Smooth muscle cell (in vitro differentiated cells): ENCODE measurements around the gene NAP1L1. TPM values are rescaled to one million over a fixed set of nuclear protein-coding genes. Genes with fewer than 3 reads are reported as not detected.

ENCODE experiments used
- DNase-seq: peaks from one replicate; lab custom pipeline; 2025; ENCODE audit not compliant: unreplicated experiment; lab: John Stamatoyannopoulos, UW
- H2AFZ ChIP-seq: fragments of 200-600 bp; sonication (generic); 2 replicates; pipeline ENCODE4 v1.6.0; 2016; ENCODE audit warnings: antibody characterized with exemption, low read depth, mild to moderate bottlenecking
- H3F3A ChIP-seq: fragments of 200-600 bp; sonication (generic); 2 replicates; pipeline ENCODE4 v1.6.0; 2017; ENCODE audit warnings: antibody characterized with exemption, low read depth
- H3K27ac ChIP-seq: fragments of 200-600 bp; sonication (generic); 2 replicates; pipeline ENCODE4 v1.5.1; 2016; ENCODE audit warnings: low read depth, mild to moderate bottlenecking
- H3K27me3 ChIP-seq: fragments of 200-600 bp; sonication (generic); 2 replicates; pipeline ENCODE4 v1.6.1; 2016; ENCODE audit warnings: low read depth, mild to moderate bottlenecking
- H3K36me3 ChIP-seq: fragments of 200-600 bp; sonication (generic); 2 replicates; pipeline ENCODE4 v1.5.1; 2016; ENCODE audit warnings: low read depth
- H3K4me1 ChIP-seq: fragments of 200-600 bp; sonication (generic); 2 replicates; pipeline ENCODE4 v1.5.1; 2016; ENCODE audit warnings: low read depth
- H3K4me2 ChIP-seq: fragments of 200-600 bp; sonication (generic); 2 replicates; pipeline ENCODE4 v1.6.0; 2016; ENCODE audit warnings: mild to moderate bottlenecking
- H3K4me3 ChIP-seq: fragments of 200-600 bp; sonication (generic); 2 replicates; pipeline ENCODE4 v1.5.1; 2016; ENCODE audit warnings: mild to moderate bottlenecking
- H3K79me2 ChIP-seq: fragments of 200-600 bp; sonication (generic); 2 replicates; pipeline ENCODE4 v1.6.0; 2016; ENCODE audit warnings: low read depth, mild to moderate bottlenecking
- H3K9ac ChIP-seq: fragments of 200-600 bp; sonication (generic); 2 replicates; pipeline ENCODE4 v1.6.0; 2016; ENCODE audit warnings: low read depth
- H3K9me3 ChIP-seq: fragments of 200-600 bp; sonication (generic); replicated peaks from 2 replicates; pipeline ENCODE4 v1.5.1; 2016; ENCODE audit warnings: low read depth
- H4K20me1 ChIP-seq: fragments of 200-600 bp; sonication (generic); 2 replicates; pipeline ENCODE4 v1.6.0; 2016; ENCODE audit warnings: low read depth
- CTCF ChIP-seq: fragments of 200-600 bp; sonication (generic); IDR thresholded peaks from 2 replicates; pipeline ENCODE4 v1.5.1; 2017; ENCODE audit warnings: borderline replicate concordance, mild to moderate bottlenecking, antibody characterized with exemption; ENCODE audit not compliant: insufficient read depth, poor library complexity, severe bottlenecking
- WGBS: methylation state at CpG from one replicate; pipeline ENCODE4 v1.1.7; 2016; ENCODE audit warnings: low lambda C conversion rate; 5-methylcytosine and 5-hydroxymethylcytosine counted together
- polyA plus RNA-seq: library from polyadenylated mRNA; unstranded; fragments of >200 nt; fragmentation: Nextera tagmentation; extraction: Ambion mirVana; gene quantifications from 2 replicates; pipeline ENCODE4 v1.2.1, GENCODE V29; 2016
- total RNA-seq: library from RNA; depleted of rRNA; stranded (reverse); fragments of >200 nt; gene quantifications from 2 replicates; pipeline ENCODE4 v1.2.3, GENCODE V29; 2014

Gene NAP1L1
- total and polyA plus RNA-seq, 2 experiments from 2014 or later, result 110 to 221 TPM

GRCh38 chr12:76020731-76021672 lies 63.5 kb downstream of the NAP1L1 start:
- 17% methylated on average over 15 of the region's 15 CpGs for whole genome bisulfite sequencing
- H3K4me3 ChIP-seq, result peak overlapping the region; percentile 21
- no peaks in the 10 kb centered on the region for H3K36me3 ChIP-seq
- H3K9me3 ChIP-seq, result no peaks in the 10 kb centered on the region
- peak overlapping the region; percentile 73 for H3K4me2 ChIP-seq
- H4K20me1 ChIP-seq, result no peaks in the 10 kb centered on the region
- no peaks in the 10 kb centered on the region for H3K79me2 ChIP-seq
- H3K27ac ChIP-seq, result peak overlapping the region; percentile 100
- H2AFZ ChIP-seq, result no peak overlapping the region
- no peak for DNase-seq
- TF ChIP-seq CTCF, result no peak
- H3F3A ChIP-seq, result peaks cover 56% of the 10 kb centered on the region
- H3K9ac ChIP-seq, result peak overlapping the region; percentile 96
- no peaks in the 10 kb centered on the region for H3K27me3 ChIP-seq
- peaks cover 26% of the 10 kb centered on the region for H3K4me1 ChIP-seq

GRCh38 chr12:76020281-76020680 lies 64.2 kb downstream of the NAP1L1 start:
- 34% methylated on average over 5 of the region's 5 CpGs for WGBS
- H3F3A ChIP-seq, result peaks cover 50% of the 10 kb centered on the region
- no peaks in the 10 kb centered on the region for H3K27me3 ChIP-seq
- no peak for DNase-seq
- peak overlapping the region; percentile 100 for H3K27ac ChIP-seq
- no peak for TF ChIP-seq CTCF
- no peak overlapping the region for H3K4me3 ChIP-seq
- peaks cover 26% of the 10 kb centered on the region for H3K4me1 ChIP-seq
- no peak overlapping the region for H2AFZ ChIP-seq
- no peaks in the 10 kb centered on the region for H4K20me1 ChIP-seq
- no peaks in the 10 kb centered on the region for H3K36me3 ChIP-seq
- H3K9ac ChIP-seq, result peak overlapping the region; percentile 96
- H3K4me2 ChIP-seq, result peak overlapping the region; percentile 70
- no peaks in the 10 kb centered on the region for H3K9me3 ChIP-seq
- no peaks in the 10 kb centered on the region for H3K79me2 ChIP-seq

GRCh38 chr12:76018672-76019071 lies 65.8 kb downstream of the NAP1L1 start:
- 74% methylated on average over 1 of the region's 1 CpG for WGBS
- Histone ChIP-seq H3K79me2 (no peaks in the 10 kb centered on the region), H3K9ac (peak overlapping the region; percentile 59), H3K4me3 (no peak overlapping the region), H3K27me3 (no peaks in the 10 kb centered on the region), H3K9me3 (no peaks in the 10 kb centered on the region), H3K36me3 (no peaks in the 10 kb centered on the region), H3K27ac (peak overlapping the region; percentile 100), H3K4me1 (peaks cover 26% of the 10 kb centered on the region), H2AFZ (no peak overlapping the region), H3K4me2 (peak overlapping the region; percentile 8), H4K20me1 (no peaks in the 10 kb centered on the region), H3F3A (peaks cover 38% of the 10 kb centered on the region)
- no peak for DNase-seq
- no peak for TF ChIP-seq CTCF
